ENCODE data around the gene HECTD2.
A peak's percentile ranks its signal among the peaks of the same experiment; 100 is the strongest.

HECTD2 gene

DNA sequence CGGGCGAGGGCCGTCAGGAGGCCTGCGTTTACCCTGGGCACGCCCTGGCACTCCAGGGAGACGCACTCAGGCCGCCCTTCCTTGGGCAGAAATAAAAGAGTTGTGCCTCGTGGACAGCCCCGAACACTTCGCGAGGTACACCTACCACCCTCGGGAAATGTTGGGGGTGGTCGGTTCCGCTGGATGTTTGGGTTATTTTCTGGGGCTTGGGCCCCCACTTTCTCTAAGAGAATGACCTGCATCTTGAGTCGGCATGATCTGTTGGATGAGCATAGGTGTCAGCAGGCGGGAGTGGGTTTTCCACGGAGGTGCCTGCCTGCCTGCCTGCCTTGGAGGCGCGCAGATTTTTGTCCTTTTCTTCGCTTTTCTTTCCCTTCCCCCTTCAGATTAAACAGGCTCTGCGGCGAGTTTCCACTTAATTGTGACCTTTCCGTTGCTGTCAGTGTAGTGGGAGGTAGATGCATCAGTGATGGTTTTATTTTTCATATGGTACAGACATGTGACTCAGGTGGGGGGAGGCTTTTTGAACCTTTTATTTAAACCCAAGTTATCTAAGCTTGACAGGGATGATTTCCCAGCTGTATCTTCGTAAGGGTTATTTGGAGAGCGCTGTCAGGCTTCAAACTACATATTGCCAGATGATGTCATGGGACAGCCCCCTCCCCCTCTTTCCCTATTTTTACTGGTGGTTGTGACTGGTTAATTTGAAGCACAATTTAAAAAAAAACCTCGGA is 661 bp downstream of the HECTD2 start:
- Histone ChIP-seq H3K27me3 (ENCODE audit: insufficient read depth, poor library complexity, severe bottlenecking) (peaks cover 28% of the 10 kb centered on the region), H3K4me3 (replicated peaks; ENCODE audit: insufficient read depth, low read length) (peak overlapping the region; percentile 29), H3K27ac (replicated peaks) (no peak overlapping the region)
- DNase-seq (ENCODE audit: low read depth in 1 of 2, low spot score in 1 of 2): no peak
- TF ChIP-seq GABPA (IDR thresholded peaks at IDR 0.05; ENCODE audit: low read depth) (no peak), POLR2AphosphoS5 (IDR thresholded peaks at IDR 0.05; ENCODE audit: low read depth) (no peak), SPI1 (IDR thresholded peaks at IDR 0.05; ENCODE audit: borderline replicate concordance, low read depth) (no peak)
- TF ChIP-seq, protein P1, sequence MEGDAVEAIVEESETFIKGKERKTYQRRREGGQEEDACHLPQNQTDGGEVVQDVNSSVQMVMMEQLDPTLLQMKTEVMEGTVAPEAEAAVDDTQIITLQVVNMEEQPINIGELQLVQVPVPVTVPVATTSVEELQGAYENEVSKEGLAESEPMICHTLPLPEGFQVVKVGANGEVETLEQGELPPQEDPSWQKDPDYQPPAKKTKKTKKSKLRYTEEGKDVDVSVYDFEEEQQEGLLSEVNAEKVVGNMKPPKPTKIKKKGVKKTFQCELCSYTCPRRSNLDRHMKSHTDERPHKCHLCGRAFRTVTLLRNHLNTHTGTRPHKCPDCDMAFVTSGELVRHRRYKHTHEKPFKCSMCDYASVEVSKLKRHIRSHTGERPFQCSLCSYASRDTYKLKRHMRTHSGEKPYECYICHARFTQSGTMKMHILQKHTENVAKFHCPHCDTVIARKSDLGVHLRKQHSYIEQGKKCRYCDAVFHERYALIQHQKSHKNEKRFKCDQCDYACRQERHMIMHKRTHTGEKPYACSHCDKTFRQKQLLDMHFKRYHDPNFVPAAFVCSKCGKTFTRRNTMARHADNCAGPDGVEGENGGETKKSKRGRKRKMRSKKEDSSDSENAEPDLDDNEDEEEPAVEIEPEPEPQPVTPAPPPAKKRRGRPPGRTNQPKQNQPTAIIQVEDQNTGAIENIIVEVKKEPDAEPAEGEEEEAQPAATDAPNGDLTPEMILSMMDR (IDR thresholded peaks at IDR 0.05; ENCODE audit: insufficient read depth, low read length): no peak
- TF ChIP-seq, protein P2, sequence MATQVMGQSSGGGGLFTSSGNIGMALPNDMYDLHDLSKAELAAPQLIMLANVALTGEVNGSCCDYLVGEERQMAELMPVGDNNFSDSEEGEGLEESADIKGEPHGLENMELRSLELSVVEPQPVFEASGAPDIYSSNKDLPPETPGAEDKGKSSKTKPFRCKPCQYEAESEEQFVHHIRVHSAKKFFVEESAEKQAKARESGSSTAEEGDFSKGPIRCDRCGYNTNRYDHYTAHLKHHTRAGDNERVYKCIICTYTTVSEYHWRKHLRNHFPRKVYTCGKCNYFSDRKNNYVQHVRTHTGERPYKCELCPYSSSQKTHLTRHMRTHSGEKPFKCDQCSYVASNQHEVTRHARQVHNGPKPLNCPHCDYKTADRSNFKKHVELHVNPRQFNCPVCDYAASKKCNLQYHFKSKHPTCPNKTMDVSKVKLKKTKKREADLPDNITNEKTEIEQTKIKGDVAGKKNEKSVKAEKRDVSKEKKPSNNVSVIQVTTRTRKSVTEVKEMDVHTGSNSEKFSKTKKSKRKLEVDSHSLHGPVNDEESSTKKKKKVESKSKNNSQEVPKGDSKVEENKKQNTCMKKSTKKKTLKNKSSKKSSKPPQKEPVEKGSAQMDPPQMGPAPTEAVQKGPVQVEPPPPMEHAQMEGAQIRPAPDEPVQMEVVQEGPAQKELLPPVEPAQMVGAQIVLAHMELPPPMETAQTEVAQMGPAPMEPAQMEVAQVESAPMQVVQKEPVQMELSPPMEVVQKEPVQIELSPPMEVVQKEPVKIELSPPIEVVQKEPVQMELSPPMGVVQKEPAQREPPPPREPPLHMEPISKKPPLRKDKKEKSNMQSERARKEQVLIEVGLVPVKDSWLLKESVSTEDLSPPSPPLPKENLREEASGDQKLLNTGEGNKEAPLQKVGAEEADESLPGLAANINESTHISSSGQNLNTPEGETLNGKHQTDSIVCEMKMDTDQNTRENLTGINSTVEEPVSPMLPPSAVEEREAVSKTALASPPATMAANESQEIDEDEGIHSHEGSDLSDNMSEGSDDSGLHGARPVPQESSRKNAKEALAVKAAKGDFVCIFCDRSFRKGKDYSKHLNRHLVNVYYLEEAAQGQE (IDR thresholded peaks at IDR 0.05; ENCODE audit: insufficient replicate concordance, low read depth): no peak

DNA sequence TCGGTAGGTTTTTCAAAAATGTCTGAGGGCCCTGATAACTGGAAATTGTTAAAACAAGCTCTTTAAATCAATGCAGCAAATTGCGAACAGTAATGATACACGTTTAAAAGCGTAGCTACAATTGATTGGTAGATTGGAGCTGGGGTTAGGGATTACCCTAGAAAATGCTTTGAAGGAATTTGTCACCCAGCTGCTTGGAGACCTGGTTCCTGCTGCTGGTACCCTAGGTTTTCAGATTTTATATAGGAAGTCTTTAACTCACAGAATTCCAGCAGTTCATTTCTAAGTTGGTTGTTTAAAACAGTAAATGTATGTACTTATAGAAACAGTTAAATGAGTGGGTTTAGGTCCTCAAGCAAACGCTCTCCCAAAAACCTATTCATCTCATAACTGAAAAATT is 1.5 kb downstream of the HECTD2 start:
- DNase-seq (ENCODE audit: low read depth in 1 of 2, low spot score in 1 of 2): no peak
- H3K27me3 ChIP-seq (ENCODE audit: insufficient read depth, poor library complexity, severe bottlenecking): peaks cover 28% of the 10 kb centered on the region
- TF ChIP-seq, protein P1 (IDR thresholded peaks at IDR 0.05; ENCODE audit: insufficient read depth, low read length): no peak
- TF ChIP-seq, protein P2 (IDR thresholded peaks at IDR 0.05; ENCODE audit: insufficient replicate concordance, low read depth): no peak
- TF ChIP-seq GABPA (IDR thresholded peaks at IDR 0.05; ENCODE audit: low read depth) (no peak), SPI1 (IDR thresholded peaks at IDR 0.05; ENCODE audit: borderline replicate concordance, low read depth) (no peak), POLR2AphosphoS5 (IDR thresholded peaks at IDR 0.05; ENCODE audit: low read depth) (no peak)
- H3K27ac ChIP-seq (replicated peaks): no peak overlapping the region
- H3K4me3 ChIP-seq (replicated peaks; ENCODE audit: insufficient read depth, low read length): no peak overlapping the region

DNA sequence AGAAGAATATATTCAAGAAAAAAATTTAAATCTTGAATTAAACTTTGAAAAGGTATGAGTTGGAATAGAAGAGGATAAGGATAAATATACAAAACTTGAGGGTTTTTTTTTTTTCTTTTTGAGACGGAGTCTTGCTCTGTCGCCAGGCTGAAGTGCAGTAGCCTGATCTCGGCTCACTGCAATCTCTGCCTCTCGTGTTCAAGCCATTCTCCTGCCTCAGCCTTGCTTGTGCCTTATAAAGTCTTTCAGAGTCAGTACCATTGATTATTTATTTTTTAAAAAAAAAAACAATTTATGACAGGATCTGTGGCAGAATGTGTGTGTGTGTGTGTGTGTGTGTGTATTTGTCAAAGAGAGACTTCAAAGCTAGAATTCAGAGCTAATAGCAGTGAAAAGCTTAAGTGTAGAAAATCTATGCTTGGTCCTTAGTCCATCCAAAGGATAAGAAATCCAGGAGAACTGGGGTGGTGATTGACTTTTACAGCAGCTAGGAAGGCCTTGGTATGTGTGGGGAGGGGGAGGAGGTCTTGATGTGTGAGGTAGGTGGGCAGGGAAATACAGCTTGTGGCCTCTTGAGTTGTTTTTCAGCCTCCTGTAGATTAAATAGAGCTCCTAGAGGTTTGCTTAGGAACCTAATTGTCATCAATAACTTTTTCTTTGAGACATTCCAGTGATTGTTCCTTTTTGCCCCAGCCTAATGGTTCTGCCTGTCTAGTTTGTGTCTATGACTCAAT is 2.4 kb downstream of the HECTD2 start:
- Histone ChIP-seq H3K27ac (replicated peaks) (no peak overlapping the region), H3K4me3 (replicated peaks; ENCODE audit: insufficient read depth, low read length) (no peak overlapping the region), H3K27me3 (ENCODE audit: insufficient read depth, poor library complexity, severe bottlenecking) (peaks cover 31% of the 10 kb centered on the region)
- DNase-seq (ENCODE audit: low read depth in 1 of 2, low spot score in 1 of 2): no peak
- no peak for TF ChIP-seq SPI1 (IDR thresholded peaks at IDR 0.05; ENCODE audit: borderline replicate concordance, low read depth)
- TF ChIP-seq GABPA (IDR thresholded peaks at IDR 0.05; ENCODE audit: low read depth): no peak
- TF ChIP-seq, protein P1 (IDR thresholded peaks at IDR 0.05; ENCODE audit: insufficient read depth, low read length): no peak
- TF ChIP-seq, protein P2 (IDR thresholded peaks at IDR 0.05; ENCODE audit: insufficient replicate concordance, low read depth): no peak
- TF ChIP-seq POLR2AphosphoS5 (IDR thresholded peaks at IDR 0.05; ENCODE audit: low read depth): no peak

Data from HL-60 (cell line).